OCI-LY1 (cell line): ENCODE data around the gene ARMH1.

Source experiments
- H2AFZ ChIP-seq: fragments of 200-600 bp; sonication (generic), shearing (Covaris generic); 2 replicates; pipeline ENCODE4 v1.6.0; 2014; ENCODE audit warnings: antibody characterized with exemption, mild to moderate bottlenecking, low read length
- H3F3A ChIP-seq: fragments of 200-600 bp; sonication (generic), shearing (Covaris generic); 2 replicates; pipeline ENCODE4 v1.6.0; 2014; ENCODE audit warnings: mild to moderate bottlenecking, antibody characterized with exemption, low read length, moderate library complexity; ENCODE audit not compliant: insufficient read depth
- H3K27ac ChIP-seq: fragments of 200-600 bp; sonication (generic); 2 replicates; pipeline ENCODE4 v1.5.1; 2014; ENCODE audit warnings: low read length, mixed run types, mild to moderate bottlenecking, low read depth; ENCODE audit not compliant: poor library complexity, severe bottlenecking
- H3K27me3 ChIP-seq: fragments of 200-600 bp; sonication (generic); 2 replicates; pipeline ENCODE4 v1.6.0; 2014; ENCODE audit warnings: antibody characterized with exemption, mild to moderate bottlenecking, low read length, moderate library complexity; ENCODE audit not compliant: insufficient read depth
- H3K36me3 ChIP-seq: fragments of 200-600 bp; sonication (generic); 2 replicates; pipeline ENCODE4 v1.6.1; 2014; ENCODE audit warnings: mild to moderate bottlenecking, antibody characterized with exemption, low read length, moderate library complexity, mixed read lengths; ENCODE audit not compliant: insufficient read depth
- H3K4me1 ChIP-seq: fragments of 200-600 bp; sonication (generic); 2 replicates; pipeline ENCODE4 v1.5.1; 2014; ENCODE audit warnings: mild to moderate bottlenecking, low read length, moderate library complexity; ENCODE audit not compliant: insufficient read depth, severe bottlenecking
- H3K4me2 ChIP-seq: fragments of 200-600 bp; sonication (generic), shearing (Covaris generic); 2 replicates; pipeline ENCODE4 v1.6.1; 2014; ENCODE audit warnings: low read length
- H3K4me3 ChIP-seq: fragments of 200-600 bp; sonication (generic); 2 replicates; pipeline ENCODE4 v1.5.1; 2014; ENCODE audit warnings: low read length, low read depth, mild to moderate bottlenecking, mixed read lengths; ENCODE audit not compliant: poor library complexity, severe bottlenecking
- H3K79me2 ChIP-seq: fragments of 200-600 bp; shearing (Covaris generic); 2 replicates; pipeline ENCODE4 v1.6.1; 2016; ENCODE audit warnings: mixed run types, low read length, mixed read lengths; ENCODE audit not compliant: insufficient read depth
- H3K9ac ChIP-seq: fragments of 200-600 bp; sonication (generic), shearing (Covaris generic); 2 replicates; pipeline ENCODE4 v1.6.1; 2014; ENCODE audit warnings: mild to moderate bottlenecking, low read length, mixed read lengths
- H3K9me2 ChIP-seq: fragments of 200-600 bp; sonication (generic), shearing (Covaris generic); 2 replicates; pipeline ENCODE4 v1.6.1; 2014; ENCODE audit warnings: low read depth, mild to moderate bottlenecking, low read length, mixed read lengths
- H3K9me3 ChIP-seq: fragments of 200-600 bp; shearing (Covaris generic); 2 replicates; pipeline ENCODE4 v1.6.1; 2014; ENCODE audit warnings: low read length, mixed read lengths
- H4K20me1 ChIP-seq: fragments of 200-600 bp; sonication (generic), shearing (Covaris generic); 2 replicates; pipeline ENCODE4 v1.6.0; 2016; ENCODE audit warnings: mild to moderate bottlenecking, low read length; ENCODE audit not compliant: insufficient read depth
- CTCF ChIP-seq: fragments of 200-600 bp; sonication (generic), shearing (Covaris generic); IDR thresholded peaks from 2 replicates; pipeline ENCODE4 v1.5.1; 2017; ENCODE audit warnings: mild to moderate bottlenecking, antibody characterized with exemption, low read length, moderate library complexity, mixed read lengths
- EZH2 ChIP-seq: fragments of 200-600 bp; sonication (generic), shearing (Covaris generic); IDR thresholded peaks from 2 replicates; pipeline ENCODE4 v1.8.0; 2017; ENCODE audit warnings: borderline replicate concordance, mixed run types, mild to moderate bottlenecking, antibody characterized with exemption, low read length, moderate library complexity, mixed read lengths

Gene ARMH1

DNA sequence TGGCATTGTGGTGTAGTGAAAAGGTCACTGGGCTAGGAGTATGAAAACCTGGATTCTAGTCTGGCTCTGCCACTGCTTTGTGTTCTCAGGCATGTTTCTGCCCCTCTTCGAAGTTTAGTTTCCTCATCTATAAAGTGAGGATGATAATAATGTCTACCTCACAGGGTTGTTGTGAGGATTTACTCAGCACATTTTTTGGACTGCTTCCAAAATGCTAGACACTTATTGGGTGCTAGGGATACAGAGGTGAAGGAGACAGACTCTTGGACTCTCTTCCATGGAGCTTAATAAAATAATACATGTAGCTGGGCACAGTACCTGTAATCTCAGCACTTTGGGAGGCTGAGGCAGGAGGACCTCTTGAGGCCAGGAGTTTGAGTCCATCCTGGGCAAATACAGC is 68.7 kb downstream of the ARMH1 start:
- Histone ChIP-seq H2AFZ (no peak overlapping the region), H3K4me3 (no peak overlapping the region), H4K20me1 (no peaks in the 10 kb centered on the region), H3K9me3 (no peaks in the 10 kb centered on the region), H3F3A (no peaks in the 10 kb centered on the region), H3K27ac (no peak overlapping the region), H3K9ac (no peak overlapping the region), H3K36me3 (peaks cover 67% of the 10 kb centered on the region), H3K4me1 (peaks cover 31% of the 10 kb centered on the region), H3K9me2 (no peaks in the 10 kb centered on the region), H3K4me2 (no peak overlapping the region), H3K79me2 (peaks cover 21% of the 10 kb centered on the region), H3K27me3 (no peaks in the 10 kb centered on the region)
- TF ChIP-seq EZH2: no peak
- no peak for TF ChIP-seq CTCF

- H3K9ac ChIP-seq: no peak overlapping the region
- H3K4me1 ChIP-seq: peaks cover 1% of the 10 kb centered on the region
- no peak overlapping the region for H3K4me3 ChIP-seq
- TF ChIP-seq CTCF (0 out of 2 replicates have a peak, but pooled peaks have one; percentile 11), EZH2 (no peak)
- no peaks in the 10 kb centered on the region for H3K9me3 ChIP-seq
- H2AFZ ChIP-seq: no peak overlapping the region
- H3K79me2 ChIP-seq: no peaks in the 10 kb centered on the region; the same call in 1 of the 2 replicates
- H3K27me3 ChIP-seq: no peaks in the 10 kb centered on the region
- H3K4me2 ChIP-seq: no peak overlapping the region
- H3K36me3 ChIP-seq: peaks cover 91% of the 10 kb centered on the region
- no peaks in the 10 kb centered on the region for H3K9me2 ChIP-seq
- H3K27ac ChIP-seq: no peak overlapping the region
- H4K20me1 ChIP-seq: no peaks in the 10 kb centered on the region
- H3F3A ChIP-seq: no peaks in the 10 kb centered on the region
Measured at GRCh38 chr1:44747878-44748277, 73.4 kb downstream of the ARMH1 start.

DNA sequence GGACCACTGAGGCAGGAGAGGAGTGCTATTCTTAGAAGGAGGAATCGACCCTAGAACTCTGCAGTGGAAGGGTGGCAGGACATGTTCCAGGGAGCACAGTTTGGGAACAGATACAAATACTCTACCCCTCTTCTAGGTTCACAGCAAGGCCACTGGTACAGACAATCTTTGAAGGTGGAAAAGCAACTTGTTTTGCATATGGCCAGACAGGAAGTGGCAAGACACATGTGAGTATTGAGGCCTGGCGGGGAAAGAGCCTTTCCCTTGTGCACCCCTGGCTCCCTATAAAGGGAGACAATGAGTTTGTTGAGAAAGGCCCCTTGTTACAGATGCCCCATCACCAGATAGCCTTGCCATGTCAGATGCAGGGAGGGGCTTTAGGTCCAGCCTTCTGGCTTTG is 82.9 kb downstream of the ARMH1 start:
- Histone ChIP-seq H3K9me3 (no peaks in the 10 kb centered on the region), H4K20me1 (no peaks in the 10 kb centered on the region), H3K4me3 (no peak overlapping the region), H3K36me3 (peaks cover 93% of the 10 kb centered on the region), H3K9me2 (no peaks in the 10 kb centered on the region), H3K9ac (peak overlapping the region; percentile 25; the same call in 1 of the 2 replicates), H3K27me3 (no peaks in the 10 kb centered on the region), H3K4me1 (peaks cover 18% of the 10 kb centered on the region), H3K79me2 (no peaks in the 10 kb centered on the region), H3K27ac (peak overlapping the region; percentile 84), H3K4me2 (peak overlapping the region; percentile 40; the same call in 1 of the 2 replicates), H2AFZ (no peak overlapping the region), H3F3A (no peaks in the 10 kb centered on the region)
- TF ChIP-seq CTCF: no peak
- TF ChIP-seq EZH2: no peak
